NCI-H1417 (cell line): ENCODE measurements around the gene USP34.
"Not testable (repeated sequence)": the region's sequence is repeated elsewhere in the genome, so short reads cannot be mapped to it uniquely, and the experiment has no call there.

Source experiments
- DNase-seq, 3 experiments: peaks; one replicate each; lab custom pipeline; 2025; lab: John Stamatoyannopoulos, UW

The USP34 gene

GRCh38 chr2:61252031-61252430 lies 218.9 kb downstream of the USP34 start:
- no peak for DNase-seq

GRCh38 chr2:61249521-61250071 lies 221.3 kb downstream of the USP34 start:
- DNase-seq, result no peak

- DNase-seq, result no peak
Measured at GRCh38 chr2:61247204-61247812, 223.6 kb downstream of the USP34 start.

GRCh38 chr2:61244694-61245093 lies 226.2 kb downstream of the USP34 start:
- no peak for DNase-seq

GRCh38 chr2:61241266-61241665 lies 229.6 kb downstream of the USP34 start:
- no peak for DNase-seq

GRCh38 chr2:61238219-61239012 lies 232.5 kb downstream of the USP34 start:
- DNase-seq, result no peak

- no peak for DNase-seq
Measured at GRCh38 chr2:61235716-61236115, 235.2 kb downstream of the USP34 start.

GRCh38 chr2:61233581-61233980 lies 237.3 kb downstream of the USP34 start:
- no peak for DNase-seq

- DNase-seq, result no peak
Measured at GRCh38 chr2:61229936-61230335, 241.0 kb downstream of the USP34 start.

GRCh38 chr2:61222567-61222966 lies 248.3 kb downstream of the USP34 start:
- no peak for DNase-seq

GRCh38 chr2:61221819-61222218 lies 249.1 kb downstream of the USP34 start:
- DNase-seq, result no peak

- DNase-seq, result no peak
Measured at GRCh38 chr2:61220768-61221167, 250.1 kb downstream of the USP34 start.

GRCh38 chr2:61218817-61219170 lies 252.1 kb downstream of the USP34 start:
- no peak for DNase-seq

GRCh38 chr2:61218076-61218816 lies 252.6 kb downstream of the USP34 start:
- DNase-seq, result no peak

- no peak for DNase-seq
Measured at GRCh38 chr2:61214171-61214570, 256.7 kb downstream of the USP34 start.

GRCh38 chr2:61210332-61210981 lies 260.4 kb downstream of the USP34 start:
- no peak for DNase-seq

GRCh38 chr2:61205132-61205531 lies 265.8 kb downstream of the USP34 start:
- no peak for DNase-seq

GRCh38 chr2:61196671-61197070 lies 274.2 kb downstream of the USP34 start:
- no peak for DNase-seq

- not testable (repeated sequence) for DNase-seq
Measured at GRCh38 chr2:61194646-61195045, 276.2 kb downstream of the USP34 start.

GRCh38 chr2:61193670-61194561 lies 277.0 kb downstream of the USP34 start:
- DNase-seq, result no peak

- DNase-seq, result no peak
Measured at GRCh38 chr2:61187085-61187484, 283.8 kb downstream of the USP34 start.
